Measurements from ENCODE around the gene MPC1L.

MPC1L gene

DNA sequence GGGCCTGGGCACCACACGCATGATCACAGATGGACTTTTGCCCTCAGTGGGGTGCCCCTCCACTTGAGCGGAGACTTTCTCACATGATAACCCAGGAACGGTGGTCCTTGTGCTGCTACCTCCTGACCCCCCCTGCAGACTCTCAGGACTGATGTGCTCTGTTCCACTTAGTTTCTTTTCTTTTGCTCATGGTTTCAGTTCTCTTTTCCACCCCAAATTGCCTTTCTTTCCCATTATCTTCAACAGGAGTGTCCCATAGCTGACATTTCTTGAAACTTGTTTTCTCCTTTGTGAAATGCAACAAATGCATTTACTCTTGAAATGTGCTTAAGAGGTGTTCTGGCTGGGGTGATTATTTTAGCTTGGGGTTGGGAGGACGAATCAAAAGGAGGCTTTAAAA is 9.0 kb downstream of the MPC1L start:
- no peak for FAIRE-seq

DNA sequence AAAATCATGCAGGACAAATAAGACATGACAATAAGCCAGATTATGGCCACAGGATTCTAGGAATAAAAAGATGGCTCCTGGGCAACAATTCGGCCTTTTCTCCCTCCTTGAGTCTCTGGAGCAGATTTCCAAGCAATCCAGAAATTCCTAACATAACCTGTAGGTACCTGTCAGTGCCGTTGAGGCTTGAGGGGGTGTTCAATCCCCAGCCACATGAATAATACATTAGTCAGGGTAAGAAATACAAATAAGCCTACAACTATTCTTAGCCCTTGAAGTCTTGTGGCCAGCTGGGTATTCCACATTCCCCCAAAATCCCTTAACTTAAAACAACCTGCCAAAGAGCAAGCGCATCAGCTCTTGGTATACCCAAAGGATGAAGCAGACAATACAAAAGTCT is 14.5 kb downstream of the MPC1L start:
- FAIRE-seq, result no peak

DNA sequence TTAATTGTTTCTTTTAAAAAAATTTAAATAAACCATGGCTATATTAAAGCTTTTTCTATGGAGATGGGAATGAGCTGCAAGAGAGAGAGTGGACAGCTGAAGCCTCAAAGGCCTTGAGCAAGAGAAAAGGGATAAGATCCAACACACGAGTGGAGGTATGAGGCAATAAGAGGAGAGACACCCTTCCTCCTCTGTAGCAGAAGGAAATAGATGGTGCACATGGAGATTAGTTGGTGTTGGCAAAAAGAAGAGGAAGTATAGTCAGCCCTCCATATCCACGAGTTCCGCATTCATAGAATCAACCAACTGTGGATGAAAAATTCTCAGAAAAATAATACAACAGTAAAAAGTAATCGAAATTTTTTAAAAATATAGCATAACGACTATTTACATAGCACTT is 20.9 kb downstream of the MPC1L start:
- no peak for FAIRE-seq

DNA sequence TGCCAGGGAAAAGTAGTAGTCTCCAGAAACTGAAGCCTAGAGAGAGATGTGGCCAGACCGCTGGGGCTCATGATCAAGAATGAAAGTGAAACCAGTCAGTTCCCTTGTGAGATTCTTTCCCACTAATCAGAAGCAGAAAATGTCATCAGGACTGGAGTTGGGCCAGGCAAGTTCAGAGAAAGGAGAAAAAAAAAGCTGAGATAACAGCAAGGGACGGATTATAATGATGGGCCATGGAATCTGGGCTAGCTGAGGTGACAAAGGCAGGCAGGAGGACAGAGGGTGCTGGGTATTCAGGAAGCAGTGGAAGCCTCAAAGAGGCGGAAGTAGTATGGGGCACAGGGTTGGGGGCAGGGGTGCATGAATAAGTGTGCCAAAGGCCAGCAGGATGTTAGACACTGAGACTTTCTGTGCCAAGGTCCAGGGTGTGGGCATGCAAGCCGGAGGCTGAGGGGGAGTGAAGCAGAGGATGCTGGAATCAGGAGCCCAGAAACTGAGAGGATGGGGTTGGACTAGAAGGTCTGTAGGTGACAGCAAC is 21.7 kb downstream of the MPC1L start:
- FAIRE-seq, result no peak

DNA sequence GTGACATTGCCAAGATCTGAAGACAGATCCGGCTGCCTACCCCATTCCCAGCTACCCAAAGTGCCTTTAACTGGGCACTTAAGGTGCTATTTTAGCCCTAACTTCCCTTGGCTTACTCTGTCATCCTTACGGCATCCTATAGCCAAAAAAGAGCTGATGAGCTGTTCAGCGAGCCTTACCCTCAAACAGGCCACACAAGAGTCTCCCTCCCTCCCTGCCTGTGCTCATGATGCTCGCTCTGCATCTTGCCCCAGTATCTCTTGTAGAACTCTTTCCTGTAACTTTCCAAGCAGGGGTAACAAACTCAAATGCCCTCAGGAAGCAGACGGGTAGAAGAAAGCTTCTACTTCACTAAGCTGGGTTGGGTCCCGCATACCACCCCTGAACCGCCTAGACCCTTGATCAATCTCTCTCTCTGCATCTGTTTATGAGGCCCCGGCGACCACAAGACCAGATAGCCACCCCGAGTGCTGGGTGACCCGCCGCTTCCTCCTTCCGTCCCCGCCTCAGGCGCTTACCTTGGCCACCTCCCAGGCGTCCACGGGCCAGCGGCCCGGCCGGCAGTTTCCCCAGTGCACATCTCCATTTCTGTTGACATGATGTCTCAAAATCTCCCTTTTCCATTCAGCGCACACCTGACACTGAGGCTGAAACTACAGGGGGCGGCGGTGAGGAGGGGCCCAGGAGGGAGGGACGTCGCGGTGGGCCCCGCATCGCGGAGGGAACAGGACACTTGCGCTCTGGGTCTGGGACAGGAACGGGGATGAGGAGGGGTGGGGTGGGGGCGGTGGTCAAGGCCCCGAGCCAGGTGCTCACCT is 23.5 kb downstream of the MPC1L start:
- FAIRE-seq, result no peak

DNA sequence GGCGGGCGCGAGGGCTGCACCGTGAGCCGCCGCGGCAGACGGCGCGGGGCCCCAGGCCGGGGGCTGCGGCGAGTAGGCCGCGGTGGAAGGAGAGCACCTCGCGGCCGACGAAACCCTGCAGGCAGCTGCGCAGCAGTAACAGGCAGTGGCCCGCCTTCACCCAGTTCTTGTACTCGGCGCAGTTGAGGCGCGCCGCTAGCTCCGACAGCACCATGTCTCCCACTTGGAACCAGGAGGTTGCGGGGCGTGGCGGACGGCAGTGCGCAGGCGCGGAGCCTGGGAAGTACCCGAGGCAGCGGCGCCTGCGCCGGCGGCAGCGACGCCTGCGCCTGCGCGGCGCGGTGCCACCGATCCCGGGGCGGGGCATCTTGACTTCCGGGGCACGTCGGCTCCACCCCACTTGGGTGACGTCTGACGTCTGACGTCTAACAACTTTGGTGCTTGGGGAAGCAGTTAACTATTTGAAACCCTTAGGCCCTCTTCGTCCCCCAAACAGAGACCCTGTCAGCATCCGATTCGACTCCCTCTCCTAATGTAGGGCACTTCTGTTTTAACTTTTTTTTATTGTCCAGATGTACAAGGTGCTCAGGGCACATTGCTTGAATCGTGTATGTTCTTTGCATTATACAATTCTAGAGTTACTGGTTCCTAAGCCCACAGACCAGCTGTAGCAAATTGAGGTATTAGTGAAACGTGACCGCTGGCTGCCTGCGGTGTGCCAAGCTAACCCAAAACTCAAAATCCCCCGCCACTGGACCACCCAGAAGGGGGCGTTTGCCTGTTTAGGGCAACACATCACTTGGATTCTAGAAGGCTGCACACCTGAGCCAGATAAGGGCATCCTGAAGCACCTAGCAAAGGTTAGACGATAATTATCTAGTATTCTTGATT is 24.3 kb downstream of the MPC1L start, which contains the start of gene CXorf38:
CXorf38 (minus strand) TSS at position 255 of the 891 bp plus-strand sequence; CDS start at position 214, 41 bp downstream.
- no peak for FAIRE-seq

DNA sequence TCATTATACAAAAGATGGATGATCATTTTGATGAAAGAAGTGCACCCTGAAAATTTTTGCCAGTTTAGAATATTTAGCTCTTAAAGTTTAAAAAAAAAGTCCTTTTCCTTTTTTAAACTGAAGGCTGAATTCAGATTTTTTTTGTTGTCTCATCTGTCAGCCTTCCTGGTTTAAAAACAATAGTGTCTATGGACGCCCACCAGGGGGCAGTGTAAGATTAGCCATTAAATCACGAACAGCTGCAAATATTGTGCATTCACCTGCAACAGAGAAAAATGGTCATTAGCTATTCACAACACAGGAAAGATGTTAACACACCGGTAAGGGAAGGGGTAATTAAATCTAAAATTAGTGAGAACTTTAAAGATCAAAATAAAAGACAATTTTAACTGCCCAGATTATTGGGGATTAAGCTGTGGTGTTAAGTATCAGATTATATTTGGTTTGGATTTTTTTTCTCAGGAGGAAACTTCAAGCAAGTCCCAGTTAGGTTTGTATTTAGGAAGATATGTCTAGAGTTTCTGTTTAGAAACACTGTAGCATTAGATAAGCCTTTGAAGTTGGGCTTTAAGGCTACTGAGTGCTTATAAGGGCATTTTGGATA is 28.5 kb downstream of the MPC1L start:
- FAIRE-seq, result peak; percentile 99

DNA sequence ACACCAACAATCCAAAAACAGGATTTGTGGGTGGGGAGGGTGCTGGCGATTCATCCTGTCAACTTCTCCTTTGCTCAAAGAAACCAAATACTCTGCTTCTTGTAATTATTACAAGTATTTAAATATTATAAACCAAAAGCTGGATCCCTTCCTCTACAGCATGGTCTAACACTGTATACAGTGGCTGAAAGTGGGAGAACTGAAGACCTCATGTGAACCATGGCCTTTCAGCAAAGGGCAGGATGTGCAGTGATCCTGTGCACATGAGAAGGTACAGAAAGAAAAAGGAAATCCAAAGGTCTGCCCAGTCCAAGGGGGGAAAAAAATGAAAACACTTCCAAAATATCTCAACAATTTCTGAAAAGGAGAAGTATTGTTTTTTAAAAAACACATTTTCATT is 29.4 kb downstream of the MPC1L start:
- FAIRE-seq, result no peak

DNA sequence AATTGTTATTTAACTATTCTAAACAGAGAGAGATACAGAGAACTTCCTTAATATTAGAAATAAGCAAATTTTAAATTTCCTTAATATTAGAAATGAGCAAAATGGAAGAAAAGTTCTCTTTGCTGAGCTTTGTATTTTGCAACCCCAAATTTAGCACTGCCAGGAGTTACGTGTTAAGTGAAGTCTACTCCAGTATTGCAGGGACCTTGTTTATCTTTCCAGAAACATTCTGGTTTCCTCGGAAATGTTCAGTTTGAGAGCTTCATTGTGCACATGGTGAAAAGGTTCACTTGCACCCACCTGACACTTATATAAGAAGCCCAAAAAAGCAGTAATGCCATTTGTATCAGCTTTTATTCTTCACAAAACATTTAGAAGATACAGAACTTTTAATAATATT is 30.3 kb downstream of the MPC1L start:
- FAIRE-seq, result no peak

DNA sequence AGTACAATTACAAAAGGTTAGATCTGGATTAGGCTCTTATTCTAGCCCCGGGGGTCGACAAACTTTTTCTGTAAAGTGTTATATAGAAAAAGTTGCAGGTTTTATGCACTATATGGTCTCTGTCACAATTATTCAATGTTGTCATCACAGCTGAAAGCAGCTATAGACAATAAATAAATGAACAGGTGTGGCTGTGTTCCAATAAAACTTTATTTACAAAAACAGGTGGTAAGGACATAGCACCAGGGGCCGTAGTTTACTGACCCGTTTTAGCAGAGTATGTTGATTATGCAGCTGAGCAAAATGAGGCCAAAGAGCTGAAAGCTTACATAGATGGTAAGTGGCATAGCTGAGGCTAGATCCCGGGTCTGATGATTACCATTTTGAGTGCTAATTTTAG is 37.2 kb downstream of the MPC1L start:
- FAIRE-seq, result no peak

DNA sequence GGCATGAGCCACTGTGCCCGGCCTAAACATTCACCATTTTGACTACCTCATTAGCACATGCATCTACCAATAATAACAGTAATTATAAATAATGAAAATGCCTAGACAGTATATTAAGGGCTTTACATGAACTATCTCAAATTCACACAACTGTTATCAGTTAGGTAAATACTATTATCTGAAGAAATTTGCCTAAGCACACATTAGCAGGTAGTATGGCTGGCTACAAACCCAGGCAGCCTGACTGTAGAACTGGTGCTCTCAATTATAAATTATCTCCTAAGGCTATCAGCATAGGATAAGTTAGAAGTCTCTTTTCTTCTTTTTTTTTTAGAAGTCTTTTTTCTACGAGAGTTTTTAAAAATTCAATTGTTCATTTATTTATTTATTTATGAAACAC is 38.3 kb downstream of the MPC1L start:
- no peak for FAIRE-seq

DNA sequence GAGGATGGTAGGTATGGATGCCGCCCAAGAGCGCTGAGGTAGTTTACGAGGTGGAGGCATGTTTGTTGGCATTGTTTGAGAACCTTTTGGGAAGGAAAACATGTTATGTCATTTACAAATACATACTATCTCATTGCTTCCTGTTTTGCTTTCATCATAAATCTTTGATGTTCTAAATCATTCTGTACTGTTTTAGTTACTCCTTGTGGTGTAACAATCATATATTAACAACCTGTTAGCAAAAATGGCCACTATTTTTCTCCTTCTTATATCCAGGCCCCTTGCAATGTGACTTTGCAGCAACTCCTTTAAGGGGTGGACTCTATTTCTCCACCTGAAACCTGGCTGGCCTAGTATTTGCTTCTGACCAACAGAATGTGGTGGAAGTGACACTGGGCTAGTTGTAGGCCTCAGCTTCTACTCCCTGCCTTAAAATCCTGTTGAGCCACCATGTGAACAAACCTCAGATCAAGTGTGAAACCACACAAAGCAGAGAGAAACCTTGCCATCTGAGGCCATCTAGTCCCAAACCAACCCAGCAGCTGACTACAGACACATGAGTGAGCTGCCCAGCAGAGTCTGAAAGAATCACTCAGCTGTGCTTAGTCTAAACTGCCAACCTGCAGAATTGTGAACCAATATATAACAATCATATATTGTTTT is 40.0 kb downstream of the MPC1L start:
- FAIRE-seq, result no peak

DNA sequence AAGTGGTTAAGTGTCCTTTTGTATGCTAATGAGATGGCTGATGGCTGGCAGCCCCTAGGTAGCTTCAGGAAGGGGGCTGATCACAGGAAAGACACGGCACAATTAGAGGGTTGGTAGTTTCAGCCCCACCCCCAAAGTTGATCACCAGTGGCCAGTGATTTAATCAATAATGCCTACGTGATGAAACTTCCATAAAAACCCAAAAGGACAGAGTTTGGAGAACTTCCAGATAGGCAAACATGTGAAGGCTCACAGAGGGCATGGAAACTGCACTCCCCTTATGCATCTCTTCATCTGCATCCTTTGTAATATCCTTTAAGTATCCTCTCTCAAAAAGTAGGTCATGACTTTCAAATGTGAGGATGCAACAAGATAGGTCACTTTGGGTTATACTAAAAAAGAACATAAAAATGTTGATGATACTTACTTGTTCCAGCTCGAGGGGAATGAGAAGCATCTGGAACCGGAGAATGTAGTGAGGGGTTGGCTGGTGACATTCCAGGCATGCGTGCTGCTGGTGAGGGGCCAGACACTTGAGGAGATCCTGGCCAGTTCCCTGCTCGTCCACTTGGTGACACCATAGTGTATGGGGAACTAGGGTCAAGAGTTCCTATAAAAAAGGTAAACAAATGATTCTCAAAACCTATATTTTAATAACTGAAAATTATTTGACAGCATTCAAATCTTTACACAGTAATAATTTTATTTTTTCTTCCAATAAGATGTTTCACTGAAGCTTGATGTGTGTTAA is 40.8 kb downstream of the MPC1L start:
- no peak for FAIRE-seq

DNA sequence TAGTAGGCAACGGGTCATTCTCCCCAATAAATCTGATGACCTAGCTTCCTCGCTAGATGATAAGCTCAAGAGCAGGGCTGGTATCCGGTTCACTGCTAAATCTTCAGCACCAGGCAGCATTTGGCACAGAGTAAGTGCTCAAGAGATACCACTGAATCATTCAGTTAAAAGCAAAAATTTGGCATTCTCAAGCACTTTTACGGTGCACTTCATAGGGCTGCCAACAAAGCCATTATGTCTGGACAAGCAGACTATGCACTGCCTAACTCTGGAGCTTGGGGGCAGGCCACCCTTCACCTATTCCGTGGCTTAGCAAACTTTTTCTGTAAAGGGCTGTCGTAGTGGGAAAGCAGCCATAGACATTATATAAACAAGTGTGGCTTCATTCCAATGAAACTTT is 47.9 kb downstream of the MPC1L start:
- peak; percentile 84 for FAIRE-seq
